Caco-2 (cell line): ENCODE measurements around the gene BNIP2. TPM values are rescaled to one million over a fixed set of nuclear protein-coding genes. Genes with fewer than 3 reads are reported as not detected.

Source experiments
- BruUV-seq: library from RNA; stranded (reverse); fragments of 400-500 nt; replicated peaks from 2 replicates; lab custom pipeline; 2021; lab: Mats Ljungman, UMichigan
- CTCF ChIA-PET: fragments of 300-600 bp; sonication (Branson Sonifier 250); formaldehyde crosslinking; loops from one replicate; lab custom pipeline; 2022; ENCODE audit warnings: antibody characterized with exemption; lab: Charles Lee
- POLR2A ChIA-PET: fragments of 300-600 bp; sonication (Branson Sonifier 250); formaldehyde crosslinking; loops from one replicate; lab custom pipeline; 2022; ENCODE audit warnings: antibody characterized with exemption; lab: Charles Lee
- DNase-seq, 2 experiments: peaks; one replicate each; pipeline versions ENCODE4 v3.0.0 to v3.0.0-alpha.2; 2020 to 2022
- H3K27me3 ChIP-seq: replicated peaks from 2 replicates; pipeline ENCODE4 v1.6.0; 2011; ENCODE audit warnings: low read length; ENCODE audit not compliant: control insufficient read depth, insufficient read depth
- H3K36me3 ChIP-seq: 2 replicates; pipeline ENCODE4 v1.5.1; 2011; ENCODE audit warnings: low read length; ENCODE audit not compliant: control insufficient read depth, insufficient read depth
- H3K4me1 ChIP-seq: fragments of 250-450 bp; sonication (Bioruptor Pico); 2 replicates; pipeline ENCODE4 v1.5.1; 2020; ENCODE audit warnings: mild to moderate bottlenecking
- H3K4me3 ChIP-seq: 2 replicates; pipeline ENCODE4 v1.5.1; 2011; ENCODE audit warnings: low read depth, mild to moderate bottlenecking, control low read depth, low read length
- H3K9me3 ChIP-seq: fragments of 250-450 bp; sonication (Bioruptor Pico); 2 replicates; pipeline ENCODE4 v1.5.1; 2020; ENCODE audit warnings: mild to moderate bottlenecking, moderate library complexity
- H3K27ac Mint-ChIP-seq: one replicate; pipeline ENCODE4 v1.8.0; 2022; ENCODE audit warnings: mixed read lengths; ENCODE audit not compliant: unreplicated experiment
- H3K27me3 Mint-ChIP-seq: one replicate; pipeline ENCODE4 v1.8.0; 2022; ENCODE audit warnings: mixed read lengths; ENCODE audit not compliant: insufficient read depth, unreplicated experiment
- H3K36me3 Mint-ChIP-seq: one replicate; pipeline ENCODE4 v1.8.0; 2022; ENCODE audit warnings: mild to moderate bottlenecking, mixed read lengths; ENCODE audit not compliant: insufficient read depth, unreplicated experiment
- H3K4me1 Mint-ChIP-seq: one replicate; pipeline ENCODE4 v1.8.0; 2022; ENCODE audit warnings: low read depth, mixed read lengths; ENCODE audit not compliant: unreplicated experiment
- H3K4me3 Mint-ChIP-seq: one replicate; pipeline ENCODE4 v1.8.0; 2022; ENCODE audit warnings: mild to moderate bottlenecking, moderate library complexity, mixed read lengths; ENCODE audit not compliant: unreplicated experiment
- H3K9me3 Mint-ChIP-seq: one replicate; pipeline ENCODE4 v1.8.0; 2022; ENCODE audit warnings: mixed read lengths; ENCODE audit not compliant: unreplicated experiment
- intact Hi-C: fragments of 100-400 bp; cut with micrococcal nuclease; formaldehyde crosslinking; loops from one replicate; pipeline ENCODE4 v1.10.0; 2022; ENCODE audit not compliant: unreplicated experiment
- total RNA-seq: library from RNA; stranded (reverse); gene quantifications from 2 replicates; pipeline ENCODE4 v1.2.3, GENCODE V29; 2022
- TF ChIP-seq, protein P1 (sequence below), 2 experiments: fragments of 200-600 bp in 1 of 2; IDR thresholded peaks; 1 replicate in 1 of 2; 2 replicates in 1 of 2; pipeline versions ENCODE4 v1.5.1 to v1.8.0; 2011 to 2022; ENCODE audit warnings: antibody characterized with exemption in 1 of 2, control low read depth in 1 of 2, inconsistent platforms in 1 of 2, low read depth in 1 of 2, low read length in 1 of 2, mild to moderate bottlenecking in 1 of 2, moderate library complexity in 1 of 2; ENCODE audit not compliant: insufficient read depth in 1 of 2, severe bottlenecking in 1 of 2, unreplicated experiment in 1 of 2

The BNIP2 gene
- total RNA-seq, 1 experiment from 2014 or later, result 54.0 TPM

DNA sequence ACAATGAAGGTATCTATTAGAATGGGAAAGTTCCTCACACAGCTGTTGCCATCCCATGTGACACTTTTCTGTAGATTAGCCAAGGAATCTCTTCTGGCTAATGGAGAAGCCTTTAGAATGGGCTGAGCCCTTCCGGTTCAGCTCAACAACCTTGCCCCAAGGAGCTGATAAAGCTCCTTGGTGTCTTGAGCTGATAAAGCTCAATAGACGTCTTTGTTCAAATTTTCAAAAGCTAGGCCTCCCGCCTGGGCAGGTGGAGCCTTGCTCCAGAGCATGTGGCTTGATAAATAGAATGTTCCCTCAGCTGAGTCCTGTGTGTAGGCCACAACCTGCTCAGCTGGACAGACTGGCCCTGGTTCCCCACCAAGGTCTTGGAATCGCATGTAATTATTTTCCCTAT lies 7.2 kb upstream of the BNIP2 start:
- no peak overlapping the region for H3K4me3 Mint-ChIP-seq
- CTCF ChIA-PET, result no interaction called here

DNA sequence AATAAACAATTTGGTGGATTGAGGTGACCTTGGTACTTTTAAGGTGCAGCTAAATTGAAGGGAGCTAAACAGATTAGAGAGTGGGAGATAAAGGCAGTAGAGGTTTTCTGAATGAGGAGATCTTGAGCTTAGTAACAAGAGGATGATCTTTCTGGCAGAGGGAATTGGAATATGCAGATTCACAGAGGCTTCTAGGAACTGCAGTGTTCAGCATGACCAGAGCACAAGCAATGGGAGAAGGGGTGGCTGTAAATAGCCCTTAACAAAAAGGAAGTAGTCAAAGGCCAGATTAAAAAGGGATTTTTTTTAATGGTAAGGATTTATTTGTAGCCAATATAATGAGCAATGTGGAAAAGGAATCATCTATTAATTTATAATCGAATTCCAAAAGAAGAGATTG lies 5.7 kb upstream of the BNIP2 start:
- Mint-ChIP-seq H3K9me3 (no peaks in the 10 kb centered on the region), H3K36me3 (peaks cover 3% of the 10 kb centered on the region), H3K4me1 (peaks cover 4% of the 10 kb centered on the region), H3K4me3 (no peak overlapping the region), H3K27ac (no peak overlapping the region), H3K27me3 (no peaks in the 10 kb centered on the region)
- intact Hi-C loops, result no loop called here
- no peak overlapping the region for H3K4me3 ChIP-seq
- TF ChIP-seq, protein P1, sequence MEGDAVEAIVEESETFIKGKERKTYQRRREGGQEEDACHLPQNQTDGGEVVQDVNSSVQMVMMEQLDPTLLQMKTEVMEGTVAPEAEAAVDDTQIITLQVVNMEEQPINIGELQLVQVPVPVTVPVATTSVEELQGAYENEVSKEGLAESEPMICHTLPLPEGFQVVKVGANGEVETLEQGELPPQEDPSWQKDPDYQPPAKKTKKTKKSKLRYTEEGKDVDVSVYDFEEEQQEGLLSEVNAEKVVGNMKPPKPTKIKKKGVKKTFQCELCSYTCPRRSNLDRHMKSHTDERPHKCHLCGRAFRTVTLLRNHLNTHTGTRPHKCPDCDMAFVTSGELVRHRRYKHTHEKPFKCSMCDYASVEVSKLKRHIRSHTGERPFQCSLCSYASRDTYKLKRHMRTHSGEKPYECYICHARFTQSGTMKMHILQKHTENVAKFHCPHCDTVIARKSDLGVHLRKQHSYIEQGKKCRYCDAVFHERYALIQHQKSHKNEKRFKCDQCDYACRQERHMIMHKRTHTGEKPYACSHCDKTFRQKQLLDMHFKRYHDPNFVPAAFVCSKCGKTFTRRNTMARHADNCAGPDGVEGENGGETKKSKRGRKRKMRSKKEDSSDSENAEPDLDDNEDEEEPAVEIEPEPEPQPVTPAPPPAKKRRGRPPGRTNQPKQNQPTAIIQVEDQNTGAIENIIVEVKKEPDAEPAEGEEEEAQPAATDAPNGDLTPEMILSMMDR (IDR thresholded peaks at IDR 0.05; ENCODE audit: insufficient read depth in 1 of 2, low read depth in 1 of 2, low read length in 1 of 2, severe bottlenecking in 1 of 2, unreplicated experiment in 1 of 2), result no peak
- ChIA-PET POLR2A (no interaction called here), CTCF (no interaction called here)
- no peaks in the 10 kb centered on the region for H3K9me3 ChIP-seq
- no TSS peak for BruUV-seq
- no peaks in the 10 kb centered on the region for H3K27me3 ChIP-seq
- H3K4me1 ChIP-seq, result no peaks in the 10 kb centered on the region
- H3K36me3 ChIP-seq, result no peaks in the 10 kb centered on the region
- no peak for DNase-seq

More for the DNA sequence above, 7.2 kb upstream of the BNIP2 start:
- H3K27ac Mint-ChIP-seq, result no peak overlapping the region
- no peaks in the 10 kb centered on the region for H3K27me3 Mint-ChIP-seq
- DNase-seq, result peak in 1 of 2 experiments; percentile 40
- POLR2A ChIA-PET, result no interaction called here
- no TSS peak for BruUV-seq
- no peaks in the 10 kb centered on the region for H3K4me1 Mint-ChIP-seq
- H3K9me3 Mint-ChIP-seq, result no peaks in the 10 kb centered on the region
- TF ChIP-seq, protein P1 (IDR thresholded peaks at IDR 0.05; ENCODE audit: insufficient read depth in 1 of 2, low read depth in 1 of 2, low read length in 1 of 2, severe bottlenecking in 1 of 2, unreplicated experiment in 1 of 2), result no peak
- Histone ChIP-seq H3K36me3 (no peaks in the 10 kb centered on the region), H3K27me3 (no peaks in the 10 kb centered on the region), H3K9me3 (no peaks in the 10 kb centered on the region), H3K4me3 (no peak overlapping the region), H3K4me1 (no peaks in the 10 kb centered on the region)
- intact Hi-C loops, result no loop called here
- H3K36me3 Mint-ChIP-seq, result no peaks in the 10 kb centered on the region

DNA sequence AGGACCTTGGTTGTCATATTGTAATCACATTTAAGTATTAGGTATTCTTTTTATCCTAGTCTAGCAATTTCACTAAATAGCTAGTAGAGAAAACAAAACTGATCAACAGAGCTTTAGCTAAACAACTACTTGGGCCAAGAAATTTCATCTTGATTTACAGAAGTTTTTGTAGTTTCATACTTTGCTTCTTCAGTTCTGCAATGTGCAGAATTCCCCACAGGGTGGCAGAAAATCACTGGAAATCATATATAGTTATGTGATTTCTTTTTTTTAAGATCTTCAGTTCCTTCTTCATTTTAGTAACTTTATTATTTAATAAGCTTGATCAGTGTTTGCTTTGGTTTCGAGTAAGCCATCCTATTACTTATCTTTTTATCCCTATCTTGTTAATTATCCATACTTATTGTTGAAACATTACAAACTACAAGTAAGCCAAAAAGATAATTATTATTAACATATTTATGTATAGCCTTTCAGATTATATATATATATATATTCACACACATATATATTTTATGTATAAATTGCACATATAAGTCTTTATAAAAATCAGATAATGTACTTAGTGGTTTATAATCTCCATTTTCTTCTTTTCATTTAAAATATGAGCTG lies 2.2 kb upstream of the BNIP2 start:
- no TSS peak for BruUV-seq

More for the DNA sequence above, 2.2 kb upstream of the BNIP2 start:
- Histone ChIP-seq H3K36me3 (no peaks in the 10 kb centered on the region), H3K4me1 (0 out of 2 replicates have a peak, but pooled peaks cover 4% of the 10 kb centered on the region), H3K9me3 (no peaks in the 10 kb centered on the region), H3K4me3 (no peak overlapping the region), H3K27me3 (no peaks in the 10 kb centered on the region)
- ChIA-PET POLR2A (interaction anchor here (0.8 kb wide), 1 partner anchor 34 kb away, joined by 4 read pairs; the partner anchor contains the start of gene GTF2A2), CTCF (interaction anchor here (0.8 kb wide), 1 partner anchor 637 kb away, joined by 3 read pairs; no protein-coding TSS in a partner anchor)
- TF ChIP-seq, protein P1 (IDR thresholded peaks at IDR 0.05; ENCODE audit: insufficient read depth in 1 of 2, low read depth in 1 of 2, low read length in 1 of 2, severe bottlenecking in 1 of 2, unreplicated experiment in 1 of 2), result peak; percentile 52 to 53
- Mint-ChIP-seq H3K4me3 (no peak overlapping the region), H3K36me3 (peaks cover 22% of the 10 kb centered on the region), H3K27me3 (no peaks in the 10 kb centered on the region), H3K27ac (no peak overlapping the region), H3K4me1 (peaks cover 14% of the 10 kb centered on the region), H3K9me3 (no peaks in the 10 kb centered on the region)
- DNase-seq, result peak in 1 of 2 experiments; percentile 46
- intact Hi-C loops, result loop anchor here (1.0 to 2.0 kb wide), 2 partner anchors 34 to 489 kb away; no protein-coding TSS in a partner anchor
